ENCODE data around the gene IVL.

IVL gene

GRCh38 chr1:152899027-152899426 lies 9.3 kb upstream of the IVL start:
- no peak for DNase-seq

- DNase-seq = no peak
Measured at GRCh38 chr1:152899883-152900282, 8.5 kb upstream of the IVL start.

- no peak for DNase-seq
Measured at GRCh38 chr1:152901631-152902030, 6.7 kb upstream of the IVL start.

- no peak for DNase-seq
Measured at GRCh38 chr1:152902636-152903035, 5.7 kb upstream of the IVL start.

- DNase-seq = no peak
Measured at GRCh38 chr1:152904688-152905440, 3.5 kb upstream of the IVL start.

GRCh38 chr1:152906023-152906565 lies 2.3 kb upstream of the IVL start:
- no peak for DNase-seq

- DNase-seq = no peak
Measured at GRCh38 chr1:152909206-152909605, 860 bp downstream of the IVL start.

- no peak for DNase-seq
Measured at GRCh38 chr1:152912471-152912870, 4.1 kb downstream of the IVL start.

GRCh38 chr1:152912900-152913299 lies 4.6 kb downstream of the IVL start:
- no peak for DNase-seq

- DNase-seq = no peak
Measured at GRCh38 chr1:152917794-152918193, 9.4 kb downstream of the IVL start.

- DNase-seq = no peak
Measured at GRCh38 chr1:152919071-152919470, 10.7 kb downstream of the IVL start.

GRCh38 chr1:152924191-152924590 lies 15.8 kb downstream of the IVL start:
- no peak for DNase-seq

- no peak for DNase-seq
Measured at GRCh38 chr1:152926091-152926490, 17.7 kb downstream of the IVL start.

GRCh38 chr1:152928671-152929070 lies 20.3 kb downstream of the IVL start:
- no peak for DNase-seq

GRCh38 chr1:152932170-152932811 lies 23.9 kb downstream of the IVL start:
- DNase-seq = no peak

- no peak for DNase-seq
Measured at GRCh38 chr1:152933196-152933595, 24.9 kb downstream of the IVL start.

- no peak for DNase-seq
Measured at GRCh38 chr1:152940614-152941013, 32.3 kb downstream of the IVL start.

GRCh38 chr1:152941037-152941711 lies 32.8 kb downstream of the IVL start:
- no peak for DNase-seq

- DNase-seq = no peak
Measured at GRCh38 chr1:152942161-152942560, 33.8 kb downstream of the IVL start.

GRCh38 chr1:152946248-152946647 lies 37.9 kb downstream of the IVL start:
- no peak for DNase-seq

- DNase-seq = no peak
Measured at GRCh38 chr1:152946651-152947256, 38.4 kb downstream of the IVL start, which contains the start of gene SPRR5. SPRR5 (plus strand) TSS chr1:152947206; CDS start chr1:152948555, 1,349 bp downstream.

GRCh38 chr1:152951711-152952110 lies 43.4 kb downstream of the IVL start:
- no peak for DNase-seq

- no peak for DNase-seq
Measured at GRCh38 chr1:152953761-152954160, 45.4 kb downstream of the IVL start.

All from activated CD8-positive, alpha-beta memory T cell treated with anti-CD3 and anti-CD28 coated beads, Interleukin-2, amount 50 U/mL, for 48 hours (primary cell).